Thyroid gland (tissue), 4 donors: ENCODE data around the gene ATL1.

Experiments used
- CTCF ChIP-seq, 6 experiments: fragments of 200-600 bp in 3 of 6; fragments of 450-650 bp in 3 of 6; sonication (generic) in 3 of 6; IDR thresholded peaks; one replicate each; pipeline ENCODE4 v1.5.1; 2016 to 2019; ENCODE audit warnings: antibody characterized with exemption in 6 of 6, mild to moderate bottlenecking in 2 of 6, inconsistent platforms in 1 of 6, moderate library complexity in 1 of 6
- POLR2A ChIP-seq, 2 donors: fragments of 450-650 bp; IDR thresholded peaks; one replicate each; pipeline ENCODE4 v1.6.1; 2017; ENCODE audit warnings: antibody characterized with exemption in 2 of 2, mild to moderate bottlenecking in 2 of 2, moderate library complexity in 1 of 2

GRCh38 chr14:50544911-50545310 is 15.0 kb upstream of the ATL1 start:
- no peak for TF ChIP-seq POLR2A (IDR thresholded peaks at IDR 0.05)
- TF ChIP-seq CTCF (IDR thresholded peaks at IDR 0.05), result no peak
